ENCODE results near the gene ZNF639.

GRCh38 chr3:179289295-179289694 is 33.5 kb upstream of the ZNF639 start:
- TF ChIP-seq TAF1 (IDR thresholded peaks at IDR 0.05; ENCODE audit: low read depth, low read length) = no peak
- TF ChIP-seq POLR2A (IDR thresholded peaks at IDR 0.05; ENCODE audit: low read depth, low read length) = no peak
- no peak for TF ChIP-seq POLR2AphosphoS5 (IDR thresholded peaks at IDR 0.05; ENCODE audit: low read depth, low read length)
- no peak for TF ChIP-seq SPI1 (IDR thresholded peaks at IDR 0.05; ENCODE audit: low read depth, low read length)
- no peak for TF ChIP-seq POU2F2 (IDR thresholded peaks at IDR 0.05; ENCODE audit: low read depth, low read length)
- TF ChIP-seq PAX5 (IDR thresholded peaks at IDR 0.05; ENCODE audit: insufficient read depth, low read length, severe bottlenecking) = no peak
